Activated naive CD8-positive, alpha-beta T cell (primary cell): ENCODE measurements around the gene FNDC11.

Experiments used
- H3K27ac Mint-ChIP-seq: one replicate; pipeline ENCODE4 v1.8.0; 2021; ENCODE audit warnings: mixed read lengths
- H3K27me3 Mint-ChIP-seq: one replicate; pipeline ENCODE4 v1.8.0; 2021; ENCODE audit warnings: mixed read lengths
- H3K36me3 Mint-ChIP-seq: one replicate; pipeline ENCODE4 v1.8.0; 2021; ENCODE audit warnings: mixed read lengths
- H3K4me1 Mint-ChIP-seq: one replicate; pipeline ENCODE4 v1.8.0; 2021; ENCODE audit warnings: low read depth, mixed read lengths
- H3K4me3 Mint-ChIP-seq: one replicate; pipeline ENCODE4 v1.8.0; 2021; ENCODE audit warnings: mild to moderate bottlenecking, mixed read lengths
- H3K9me3 Mint-ChIP-seq: one replicate; pipeline ENCODE4 v1.8.0; 2021; ENCODE audit warnings: low read depth, mixed read lengths

FNDC11 gene

GRCh38 chr20:63533388-63533787 lies 20.6 kb upstream of the FNDC11 start:
- H3K9me3 Mint-ChIP-seq: no peaks in the 10 kb centered on the region
- no peak overlapping the region for H3K27ac Mint-ChIP-seq
- H3K4me1 Mint-ChIP-seq: peaks cover 2% of the 10 kb centered on the region
- H3K27me3 Mint-ChIP-seq: no peaks in the 10 kb centered on the region
- H3K4me3 Mint-ChIP-seq: no peak overlapping the region
- H3K36me3 Mint-ChIP-seq: no peaks in the 10 kb centered on the region

- H3K27me3 Mint-ChIP-seq: no peaks in the 10 kb centered on the region
- no peaks in the 10 kb centered on the region for H3K9me3 Mint-ChIP-seq
- H3K4me3 Mint-ChIP-seq: no peak overlapping the region
- H3K36me3 Mint-ChIP-seq: no peaks in the 10 kb centered on the region
- H3K27ac Mint-ChIP-seq: no peak overlapping the region
- peaks cover 2% of the 10 kb centered on the region for H3K4me1 Mint-ChIP-seq
Observed at GRCh38 chr20:63533871-63534393, 20.0 kb upstream of the FNDC11 start.

- Mint-ChIP-seq H3K27me3 (no peaks in the 10 kb centered on the region), H3K9me3 (no peaks in the 10 kb centered on the region), H3K27ac (no peak overlapping the region), H3K4me3 (no peak overlapping the region), H3K4me1 (peaks cover 2% of the 10 kb centered on the region), H3K36me3 (no peaks in the 10 kb centered on the region)
Observed at GRCh38 chr20:63534427-63534830, 19.5 kb upstream of the FNDC11 start.

GRCh38 chr20:63534831-63535651 lies 18.9 kb upstream of the FNDC11 start:
- Mint-ChIP-seq H3K9me3 (no peaks in the 10 kb centered on the region), H3K4me3 (no peak overlapping the region), H3K4me1 (peaks cover 2% of the 10 kb centered on the region), H3K27ac (no peak overlapping the region), H3K36me3 (no peaks in the 10 kb centered on the region), H3K27me3 (no peaks in the 10 kb centered on the region)

- Mint-ChIP-seq H3K4me1 (peaks cover 2% of the 10 kb centered on the region), H3K27me3 (no peaks in the 10 kb centered on the region), H3K36me3 (no peaks in the 10 kb centered on the region), H3K4me3 (no peak overlapping the region), H3K27ac (no peak overlapping the region), H3K9me3 (no peaks in the 10 kb centered on the region)
Observed at GRCh38 chr20:63536241-63536977, 17.6 kb upstream of the FNDC11 start.

GRCh38 chr20:63536997-63537524 lies 16.9 kb upstream of the FNDC11 start, which contains the start of gene PTK6:
TSS of gene PTK6 (minus strand) at chr20:63537376. CDS start at chr20:63537314, 62 bp downstream.
- Mint-ChIP-seq H3K27ac (no peak within 1 kb of the TSS), H3K4me1 (peaks cover 2% of the 10 kb centered on the region), H3K9me3 (no peaks in the 10 kb centered on the region), H3K4me3 (peak within 1 kb of the TSS; percentile 71), H3K36me3 (no peaks in the 10 kb centered on the region), H3K27me3 (no peaks in the 10 kb centered on the region)

- Mint-ChIP-seq H3K9me3 (no peaks in the 10 kb centered on the region), H3K36me3 (no peaks in the 10 kb centered on the region), H3K27me3 (no peaks in the 10 kb centered on the region), H3K4me3 (peak overlapping the region; percentile 71), H3K27ac (no peak overlapping the region), H3K4me1 (peaks cover 2% of the 10 kb centered on the region)
Observed at GRCh38 chr20:63537525-63538203, 16.3 kb upstream of the FNDC11 start.

GRCh38 chr20:63538204-63539091 lies 15.5 kb upstream of the FNDC11 start:
- Mint-ChIP-seq H3K9me3 (no peaks in the 10 kb centered on the region), H3K4me1 (peaks cover 2% of the 10 kb centered on the region), H3K27ac (no peak overlapping the region), H3K36me3 (no peaks in the 10 kb centered on the region), H3K27me3 (no peaks in the 10 kb centered on the region), H3K4me3 (no peak overlapping the region)

GRCh38 chr20:63539092-63539430 lies 14.9 kb upstream of the FNDC11 start:
- H3K4me1 Mint-ChIP-seq: peaks cover 2% of the 10 kb centered on the region
- no peaks in the 10 kb centered on the region for H3K9me3 Mint-ChIP-seq
- H3K27ac Mint-ChIP-seq: no peak overlapping the region
- no peaks in the 10 kb centered on the region for H3K36me3 Mint-ChIP-seq
- H3K4me3 Mint-ChIP-seq: no peak overlapping the region
- no peaks in the 10 kb centered on the region for H3K27me3 Mint-ChIP-seq

GRCh38 chr20:63539441-63540370 lies 14.3 kb upstream of the FNDC11 start:
- peaks cover 2% of the 10 kb centered on the region for H3K4me1 Mint-ChIP-seq
- no peak overlapping the region for H3K27ac Mint-ChIP-seq
- no peaks in the 10 kb centered on the region for H3K9me3 Mint-ChIP-seq
- H3K27me3 Mint-ChIP-seq: no peaks in the 10 kb centered on the region
- H3K4me3 Mint-ChIP-seq: no peak overlapping the region
- H3K36me3 Mint-ChIP-seq: no peaks in the 10 kb centered on the region

GRCh38 chr20:63540417-63541186 lies 13.4 kb upstream of the FNDC11 start:
- no peaks in the 10 kb centered on the region for H3K27me3 Mint-ChIP-seq
- H3K4me1 Mint-ChIP-seq: peaks cover 2% of the 10 kb centered on the region
- H3K4me3 Mint-ChIP-seq: no peak overlapping the region
- H3K36me3 Mint-ChIP-seq: no peaks in the 10 kb centered on the region
- H3K9me3 Mint-ChIP-seq: no peaks in the 10 kb centered on the region
- no peak overlapping the region for H3K27ac Mint-ChIP-seq

- peaks cover under 1% of the 10 kb centered on the region for H3K4me1 Mint-ChIP-seq
- no peaks in the 10 kb centered on the region for H3K9me3 Mint-ChIP-seq
Observed at GRCh38 chr20:63541371-63541770, 12.6 kb upstream of the FNDC11 start.

More at GRCh38 chr20:63541371-63541770, 12.6 kb upstream of the FNDC11 start:
- H3K36me3 Mint-ChIP-seq: no peaks in the 10 kb centered on the region
- H3K4me3 Mint-ChIP-seq: no peak overlapping the region
- H3K27ac Mint-ChIP-seq: no peak overlapping the region
- no peaks in the 10 kb centered on the region for H3K27me3 Mint-ChIP-seq
